OCI-LY7 (cell line): ENCODE measurements around the gene ST6GALNAC2. TPM values are rescaled to one million over a fixed set of nuclear protein-coding genes. Genes with fewer than 3 reads are reported as not detected.
"Not testable (repeated sequence)": the region's sequence is repeated elsewhere in the genome, so short reads cannot be mapped to it uniquely, and the experiment has no call there.

Experiments used
- BruUV-seq: library from RNA; stranded (reverse); fragments of 400-500 nt; replicated peaks from 2 replicates; lab custom pipeline; 2021; lab: Mats Ljungman, UMichigan
- CTCF ChIA-PET: fragments of 300-600 bp; sonication (Branson Sonifier 250); formaldehyde crosslinking; loops from one replicate; lab custom pipeline; 2022; ENCODE audit warnings: antibody characterized with exemption; ENCODE audit not compliant: unreplicated experiment; lab: Charles Lee
- POLR2A ChIA-PET: fragments of 300-600 bp; sonication (Branson Sonifier 250); formaldehyde crosslinking; loops from one replicate; lab custom pipeline; 2022; ENCODE audit warnings: antibody characterized with exemption; lab: Charles Lee
- DNase-seq: peaks from one replicate; pipeline ENCODE4 v3.0.0-alpha.2; 2015; ENCODE audit warnings: low spot score
- H2AFZ ChIP-seq: fragments of 200-600 bp; sonication (generic), shearing (Covaris generic); 2 replicates; pipeline ENCODE4 v1.6.1; 2014; ENCODE audit warnings: mild to moderate bottlenecking, antibody characterized with exemption, low read length, moderate library complexity
- H3K27ac ChIP-seq: fragments of 200-600 bp; sonication (generic); 2 replicates; pipeline ENCODE4 v1.5.1; 2014; ENCODE audit warnings: mixed run types, low read depth, mild to moderate bottlenecking, moderate library complexity, low read length, inconsistent platforms; ENCODE audit not compliant: poor library complexity, severe bottlenecking
- H3K36me3 ChIP-seq: fragments of 200-600 bp; sonication (generic); 2 replicates; pipeline ENCODE4 v1.6.1; 2014; ENCODE audit warnings: mild to moderate bottlenecking, antibody characterized with exemption, low read length, moderate library complexity, mixed read lengths; ENCODE audit not compliant: insufficient read depth
- H3K4me1 ChIP-seq: fragments of 200-600 bp; sonication (generic); 2 replicates; pipeline ENCODE4 v1.5.1; 2014; ENCODE audit warnings: mild to moderate bottlenecking, low read length; ENCODE audit not compliant: insufficient read depth, poor library complexity, severe bottlenecking
- H3K4me2 ChIP-seq: fragments of 200-600 bp; sonication (generic); 2 replicates; pipeline ENCODE4 v1.6.1; 2014; ENCODE audit warnings: mild to moderate bottlenecking, low read length
- H3K4me3 ChIP-seq: fragments of 200-600 bp; sonication (generic); 2 replicates; pipeline ENCODE4 v1.5.1; 2014; ENCODE audit warnings: mild to moderate bottlenecking, low read depth, low read length; ENCODE audit not compliant: poor library complexity, severe bottlenecking
- H3K79me2 ChIP-seq: fragments of 200-600 bp; sonication (generic); 2 replicates; pipeline ENCODE4 v1.6.1; 2016; ENCODE audit warnings: low read depth, mild to moderate bottlenecking, low read length, moderate library complexity, mixed read lengths; ENCODE audit not compliant: insufficient read depth
- H3K9me2 ChIP-seq: fragments of 200-600 bp; sonication (generic); 2 replicates; pipeline ENCODE4 v1.6.1; 2016; ENCODE audit warnings: mild to moderate bottlenecking, low read length, mixed read lengths; ENCODE audit not compliant: insufficient read depth
- H3K9me3 ChIP-seq: fragments of 200-600 bp; sonication (generic); 2 replicates; pipeline ENCODE4 v1.6.1; 2014; ENCODE audit warnings: mild to moderate bottlenecking, mixed run types, low read length, mixed read lengths
- H4K20me1 ChIP-seq: fragments of 200-600 bp; sonication (generic); 2 replicates; pipeline ENCODE4 v1.6.1; 2014; ENCODE audit warnings: mild to moderate bottlenecking, antibody characterized with exemption, low read length, moderate library complexity, mixed read lengths; ENCODE audit not compliant: insufficient read depth
- EZH2phosphoT487 ChIP-seq: fragments of 200-600 bp; sonication (generic); IDR thresholded peaks from 2 replicates; pipeline ENCODE4 v1.6.1; 2018; ENCODE audit warnings: low read depth, borderline replicate concordance, mild to moderate bottlenecking, mixed run types, antibody characterized with exemption, low read length, moderate library complexity, mixed read lengths
- intact Hi-C: fragments of 100-400 bp; cut with micrococcal nuclease; formaldehyde crosslinking; loops from one replicate; pipeline ENCODE4 v1.10.0; 2022; ENCODE audit not compliant: unreplicated experiment
- total RNA-seq, 2 experiments: library from RNA; depleted of rRNA in 1 of 2; stranded (reverse); fragments of >200 nt in 1 of 2; shearing (Covaris generic) in 1 of 2; gene quantifications; 2 replicates each; pipeline ENCODE4 v1.2.3, GENCODE V29; 2014 to 2022
- TF ChIP-seq, protein P1 (sequence below): fragments of 200-600 bp; sonication (generic); conservative IDR thresholded peaks from 2 replicates; pipeline ENCODE4 v1.5.1; 2014; ENCODE audit warnings: mild to moderate bottlenecking, antibody characterized with exemption, low read length, moderate library complexity, mixed read lengths

Gene ST6GALNAC2
- total RNA-seq, 2 experiments from 2014 or later, result not detected

DNA sequence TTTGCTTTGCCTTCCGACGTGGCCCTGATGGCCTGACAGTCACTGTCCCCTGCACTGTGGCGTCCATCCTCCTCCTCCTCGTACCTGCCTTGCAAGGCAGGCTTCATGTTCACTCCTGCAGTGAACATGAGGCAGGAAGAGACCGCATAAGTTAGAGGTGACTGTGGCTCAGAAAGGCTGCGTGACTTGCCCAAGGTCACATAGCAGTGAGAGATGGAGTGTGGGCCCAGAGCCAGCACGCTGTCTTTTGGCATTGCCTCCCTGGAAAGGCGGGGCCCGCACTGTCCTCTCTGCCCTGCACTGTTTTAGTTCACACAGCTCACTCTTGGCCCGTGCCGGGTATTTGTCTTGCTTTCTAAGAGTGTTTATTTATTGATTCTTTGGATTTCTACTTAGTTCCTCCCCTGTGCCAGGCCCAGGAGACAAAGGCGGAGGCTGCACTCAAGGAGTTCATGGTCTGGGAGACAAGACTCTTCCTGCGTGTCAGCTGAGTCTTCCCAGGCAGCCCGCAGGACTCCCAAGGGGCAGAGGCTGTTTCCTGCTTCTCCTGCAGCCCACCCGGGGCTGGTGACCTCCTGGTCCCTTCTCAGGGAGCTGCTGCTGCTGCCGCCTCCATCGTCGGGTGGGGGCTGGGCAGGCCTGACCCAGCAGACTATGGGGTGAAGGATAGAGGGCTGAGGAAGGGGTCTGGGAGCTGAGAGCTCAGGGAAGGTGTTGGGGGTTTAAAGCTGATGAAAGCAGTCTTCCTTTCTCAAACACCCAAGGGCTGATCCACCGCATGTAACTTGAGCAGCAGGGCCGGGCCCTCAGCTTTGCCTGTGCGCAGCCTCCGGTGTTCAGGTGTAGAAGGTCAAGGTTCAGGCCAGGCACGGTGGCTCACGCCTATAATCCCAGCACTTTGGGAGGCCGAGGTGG lies 60.8 kb downstream of the ST6GALNAC2 start:
- no peaks in the 10 kb centered on the region for H3K9me3 ChIP-seq
- intact Hi-C loops, result no loop called here
- TF ChIP-seq, protein P1, sequence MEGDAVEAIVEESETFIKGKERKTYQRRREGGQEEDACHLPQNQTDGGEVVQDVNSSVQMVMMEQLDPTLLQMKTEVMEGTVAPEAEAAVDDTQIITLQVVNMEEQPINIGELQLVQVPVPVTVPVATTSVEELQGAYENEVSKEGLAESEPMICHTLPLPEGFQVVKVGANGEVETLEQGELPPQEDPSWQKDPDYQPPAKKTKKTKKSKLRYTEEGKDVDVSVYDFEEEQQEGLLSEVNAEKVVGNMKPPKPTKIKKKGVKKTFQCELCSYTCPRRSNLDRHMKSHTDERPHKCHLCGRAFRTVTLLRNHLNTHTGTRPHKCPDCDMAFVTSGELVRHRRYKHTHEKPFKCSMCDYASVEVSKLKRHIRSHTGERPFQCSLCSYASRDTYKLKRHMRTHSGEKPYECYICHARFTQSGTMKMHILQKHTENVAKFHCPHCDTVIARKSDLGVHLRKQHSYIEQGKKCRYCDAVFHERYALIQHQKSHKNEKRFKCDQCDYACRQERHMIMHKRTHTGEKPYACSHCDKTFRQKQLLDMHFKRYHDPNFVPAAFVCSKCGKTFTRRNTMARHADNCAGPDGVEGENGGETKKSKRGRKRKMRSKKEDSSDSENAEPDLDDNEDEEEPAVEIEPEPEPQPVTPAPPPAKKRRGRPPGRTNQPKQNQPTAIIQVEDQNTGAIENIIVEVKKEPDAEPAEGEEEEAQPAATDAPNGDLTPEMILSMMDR, result no peak
- no peak for TF ChIP-seq EZH2phosphoT487
- ChIA-PET CTCF (interaction anchor here (2.0 kb wide), 1 partner anchor 22 kb away, joined by 8 read pairs; no protein-coding TSS in a partner anchor), POLR2A (interaction anchor here (0.6 to 0.7 kb wide), 2 partner anchors 27 to 79 kb away, joined by 3 read pairs; no protein-coding TSS in a partner anchor)
- no peak overlapping the region for H2AFZ ChIP-seq
- H3K27ac ChIP-seq, result no peak overlapping the region
- H3K4me3 ChIP-seq, result no peak overlapping the region
- no peaks in the 10 kb centered on the region for H3K9me2 ChIP-seq
- H3K4me1 ChIP-seq, result peaks cover 46% of the 10 kb centered on the region
- no TSS peak for BruUV-seq
- no peak for DNase-seq
- no peaks in the 10 kb centered on the region for H3K79me2 ChIP-seq
- no peaks in the 10 kb centered on the region for H4K20me1 ChIP-seq
- no peaks in the 10 kb centered on the region for H3K36me3 ChIP-seq
- no peak overlapping the region for H3K4me2 ChIP-seq

DNA sequence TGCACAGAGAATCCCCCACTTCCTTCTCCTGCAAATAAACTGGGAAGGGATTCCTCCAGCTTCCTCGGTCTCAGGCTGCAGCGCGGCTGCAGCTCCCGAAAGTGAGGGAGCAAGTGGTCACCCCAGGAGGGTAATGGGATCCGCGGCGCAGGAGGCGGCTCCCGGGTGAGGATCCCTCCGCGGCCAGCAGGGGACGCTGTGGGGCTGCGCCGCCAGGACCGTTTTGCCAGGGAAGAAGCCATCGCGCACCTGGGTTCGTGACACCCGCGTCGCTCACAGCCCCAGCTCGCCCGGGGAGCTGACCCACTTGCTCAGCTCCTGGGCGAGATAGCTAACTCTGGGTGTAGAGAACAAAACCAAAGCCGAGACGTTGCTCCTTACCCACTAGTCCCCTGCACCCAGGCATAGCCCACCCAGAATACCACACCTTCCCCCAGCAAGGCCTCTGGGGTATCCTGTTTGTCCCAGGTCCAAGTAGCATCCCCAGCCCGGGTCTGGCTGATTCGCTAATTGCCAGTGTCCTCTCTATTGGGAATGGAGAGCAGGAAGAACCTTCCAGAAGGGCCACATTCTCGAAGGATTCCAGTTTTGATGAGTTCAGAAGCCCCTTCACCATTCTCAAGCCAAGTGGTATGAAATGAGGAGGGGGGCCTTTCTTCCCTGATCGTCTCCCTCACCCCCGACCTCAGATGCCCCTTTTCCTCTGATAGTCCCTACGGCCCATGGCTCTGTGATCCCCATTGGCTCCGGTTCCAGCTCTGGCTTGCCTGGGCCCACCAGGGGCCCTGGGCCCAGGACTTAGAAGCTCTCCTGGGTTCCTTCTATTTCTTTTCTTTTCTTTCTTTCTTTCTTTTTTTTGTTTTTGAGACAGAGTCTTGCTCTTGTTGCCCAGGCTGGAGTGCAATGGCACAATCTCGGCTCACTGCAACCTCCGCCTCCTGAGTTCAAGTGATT lies 62.3 kb downstream of the ST6GALNAC2 start:
- H3K9me3 ChIP-seq, result no peaks in the 10 kb centered on the region
- CTCF ChIA-PET, result interaction anchor here (0.5 to 2.0 kb wide), 6 partner anchors 13 to 44 kb away, joined by 3 to 8 read pairs (median 4); no protein-coding TSS in a partner anchor
- no peak overlapping the region for H3K27ac ChIP-seq
- peak overlapping the region; percentile 33 for H3K4me2 ChIP-seq
- no peaks in the 10 kb centered on the region for H4K20me1 ChIP-seq
- peaks cover 31% of the 10 kb centered on the region for H3K4me1 ChIP-seq
- TF ChIP-seq EZH2phosphoT487, result no peak
- TF ChIP-seq, protein P1, result peak; percentile 100
- POLR2A ChIA-PET, result interaction anchor here (0.9 to 1.5 kb wide), 4 partner anchors 8 to 96 kb away, joined by 3 to 4 read pairs (median 3); no protein-coding TSS in a partner anchor
- H3K4me3 ChIP-seq, result no peak overlapping the region
- no TSS peak for BruUV-seq
- no peaks in the 10 kb centered on the region for H3K9me2 ChIP-seq
- H2AFZ ChIP-seq, result peak overlapping the region; percentile 39
- no peaks in the 10 kb centered on the region for H3K79me2 ChIP-seq
- intact Hi-C loops, result loop anchor here (1.0 kb wide), 3 partner anchors 24 to 158 kb away; no protein-coding TSS in a partner anchor
- H3K36me3 ChIP-seq, result no peaks in the 10 kb centered on the region
- peak; percentile 85 for DNase-seq

DNA sequence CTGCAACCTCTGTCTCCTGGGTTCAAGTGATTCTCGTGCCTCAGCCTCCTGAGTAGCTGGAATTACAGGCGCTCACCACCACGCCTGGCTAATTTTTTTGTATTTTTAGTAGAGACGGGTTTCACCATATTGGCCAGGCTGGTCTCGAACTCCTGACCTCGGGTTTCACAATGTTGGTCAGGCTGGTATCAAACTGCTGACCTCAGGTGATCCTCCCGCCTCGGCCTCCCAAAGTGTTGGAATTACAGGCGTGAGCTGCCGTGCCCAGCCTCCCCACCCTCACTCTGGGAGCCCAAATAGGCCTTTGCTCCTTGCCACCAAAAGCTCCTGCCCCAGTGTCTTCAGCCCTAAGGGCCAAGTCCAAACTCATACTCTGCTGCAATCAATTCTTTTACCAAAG lies 64.0 kb downstream of the ST6GALNAC2 start:
- H3K4me3 ChIP-seq, H3K4me2 ChIP-seq, DNase-seq, H3K79me2 ChIP-seq, H2AFZ ChIP-seq, BruUV-seq, H3K27ac ChIP-seq, H3K36me3 ChIP-seq, H4K20me1 ChIP-seq, H3K9me3 ChIP-seq, intact Hi-C loops, H3K9me2 ChIP-seq: not testable (repeated sequence)
- ChIA-PET POLR2A (interaction anchor here (0.6 kb wide), 1 partner anchor 127 kb away, joined by 5 read pairs; no protein-coding TSS in a partner anchor), CTCF (interaction anchor here (0.6 kb wide), 1 partner anchor 33 kb away, joined by 3 read pairs; no protein-coding TSS in a partner anchor)
- H3K4me1 ChIP-seq, result peaks cover 17% of the 10 kb centered on the region
